Natural killer cell (primary cell): ENCODE measurements around the gene MDH2. TPM values are rescaled to one million over a fixed set of nuclear protein-coding genes. Genes with fewer than 3 reads are reported as not detected.
"Not testable (repeated sequence)": the region's sequence is repeated elsewhere in the genome, so short reads cannot be mapped to it uniquely, and the experiment has no call there.

Experiments
- ATAC-seq, 3 donors: fragments of 150-1000 bp in 2 of 3; fragments of 200-7000 bp in 1 of 3; cut with Tn5 transposase; 1 replicate in 1 of 3; 2 replicates in 2 of 3; pipeline ENCODE4 v1.10.0; 2021; ENCODE audit warnings: mild to moderate bottlenecking in 2 of 3, moderate library complexity in 2 of 3
- DNase-seq, 2 donors: peaks; one replicate each; pipeline versions ENCODE4 v3.0.0 to v3.0.0-alpha.2; 2013 to 2021; ENCODE audit warnings: mixed read lengths in 1 of 2
- H3K27ac ChIP-seq: one replicate; pipeline ENCODE4 v1.5.1; 2013; ENCODE audit warnings: mild to moderate bottlenecking, low read length
- H3K27me3 ChIP-seq: one replicate; pipeline ENCODE4 v1.6.1; 2013; ENCODE audit warnings: low read length; ENCODE audit not compliant: control insufficient read depth, insufficient read depth
- H3K36me3 ChIP-seq: one replicate; pipeline ENCODE4 v1.6.1; 2013; ENCODE audit warnings: low read length; ENCODE audit not compliant: control insufficient read depth, insufficient read depth
- H3K4me1 ChIP-seq: one replicate; pipeline ENCODE4 v1.6.1; 2013; ENCODE audit warnings: low read length; ENCODE audit not compliant: control insufficient read depth, insufficient read depth
- H3K4me3 ChIP-seq: one replicate; pipeline ENCODE4 v1.5.1; 2013; ENCODE audit warnings: low read length
- H3K9me3 ChIP-seq: one replicate; pipeline ENCODE4 v1.6.1; 2013; ENCODE audit warnings: low read length; ENCODE audit not compliant: control insufficient read depth, insufficient read depth
- H3K27ac Mint-ChIP-seq, 2 donors: one replicate each; pipeline ENCODE4 v1.8.0; 2022; ENCODE audit warnings: mild to moderate bottlenecking in 2 of 2, mixed read lengths in 2 of 2, moderate library complexity in 1 of 2
- H3K27me3 Mint-ChIP-seq, 2 donors: one replicate each; pipeline ENCODE4 v1.8.0; 2022; ENCODE audit warnings: low read depth in 2 of 2, mixed read lengths in 2 of 2
- H3K36me3 Mint-ChIP-seq: one replicate; pipeline ENCODE4 v1.8.0; 2022; ENCODE audit warnings: mixed read lengths
- H3K4me1 Mint-ChIP-seq, 2 donors: one replicate each; pipeline ENCODE4 v1.8.0; 2022; ENCODE audit warnings: mixed read lengths in 2 of 2
- H3K4me3 Mint-ChIP-seq: one replicate; pipeline ENCODE4 v1.8.0; 2022; ENCODE audit warnings: mild to moderate bottlenecking, moderate library complexity, mixed read lengths
- H3K9me3 Mint-ChIP-seq, 2 donors: one replicate each; pipeline ENCODE4 v1.8.0; 2022; ENCODE audit warnings: mixed read lengths in 2 of 2
- WGBS: methylation state at CpG from one replicate; pipeline ENCODE4 v1.1.7; 2013; ENCODE audit warnings: missing lambda C conversion rate; ENCODE audit not compliant: insufficient coverage; 5-methylcytosine and 5-hydroxymethylcytosine counted together
- intact Hi-C: fragments of 100-400 bp; cut with micrococcal nuclease; formaldehyde crosslinking; loops from one replicate; pipeline ENCODE4 v1.14.2; 2022
- total RNA-seq, 4 donors: library from RNA; stranded (reverse); fragments of 120-200 nt in 1 of 4; gene quantifications; one replicate each; pipeline versions ENCODE4 v1.2.3 to v1.2.4, GENCODE V29; 2013 to 2022
- TF ChIP-seq, protein P1 (sequence below): fragments of 200-600 bp; IDR thresholded peaks from one replicate; pipeline ENCODE4 v1.8.0; 2022; ENCODE audit warnings: antibody characterized with exemption

Gene MDH2
- total RNA-seq, 3 donors from 2014 or later (not counting 1 experiment from before 2014, with no cell fraction given) = 75.9 to 95.0 (median 93.9) TPM

DNA sequence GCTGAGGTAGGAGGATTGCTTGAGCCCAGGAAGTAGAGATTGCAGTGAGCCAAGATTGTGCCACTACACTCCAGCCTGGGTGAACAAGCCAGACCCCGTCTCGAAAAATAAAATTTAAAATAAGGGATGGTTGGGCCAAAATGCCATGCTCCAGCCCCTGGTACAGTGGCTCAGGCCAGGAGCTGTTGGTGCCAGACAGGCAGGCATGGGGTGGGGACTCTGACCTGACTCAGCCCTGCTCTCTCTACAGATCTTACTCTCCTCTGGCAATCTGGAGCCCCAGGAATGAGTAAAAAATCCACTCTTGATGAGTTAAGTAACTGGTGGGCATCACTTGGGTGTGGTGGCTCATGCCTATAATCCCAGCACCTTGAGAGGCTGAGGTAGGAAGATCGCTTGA, 45.1 kb upstream of the MDH2 start:
- H3K9me3 Mint-ChIP-seq = no peaks in the 10 kb centered on the region
- 94% methylated on average over 2 of the region's 3 CpGs for WGBS
- no peak for ATAC-seq

DNA sequence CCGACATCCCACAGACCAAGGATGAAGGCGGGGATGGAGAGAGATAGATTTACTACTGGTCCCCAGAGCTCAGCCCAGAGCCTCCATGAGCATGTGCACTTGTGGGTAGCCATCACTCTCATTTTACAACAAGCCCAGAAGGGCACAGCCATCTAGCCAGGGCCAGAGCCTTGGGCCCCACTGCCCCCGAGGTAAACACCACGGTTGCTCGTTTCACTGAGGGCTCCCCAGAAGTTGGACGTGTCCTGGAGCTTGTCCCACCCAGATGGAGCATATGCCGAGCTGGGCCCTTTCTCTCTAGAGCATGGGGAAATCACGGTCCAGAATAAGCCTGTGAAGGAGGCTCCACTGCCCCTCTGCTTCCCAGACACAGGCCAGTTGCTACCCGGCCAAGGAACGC, 44.6 kb upstream of the MDH2 start:
- peaks cover 3% of the 10 kb centered on the region for H3K4me1 ChIP-seq
- Mint-ChIP-seq H3K27me3 (no peaks in the 10 kb centered on the region), H3K4me1 (peaks cover 4% of the 10 kb centered on the region in 2 donors), H3K36me3 (no peaks in the 10 kb centered on the region), H3K9me3 (no peaks in the 10 kb centered on the region), H3K27ac (no peak overlapping the region), H3K4me3 (no peak overlapping the region)
- WGBS = over 99% methylated on average over 9 of the region's 10 CpGs
- ATAC-seq (no peak), DNase-seq (no peak)
- no peaks in the 10 kb centered on the region for H3K27me3 ChIP-seq
- TF ChIP-seq, protein P1, sequence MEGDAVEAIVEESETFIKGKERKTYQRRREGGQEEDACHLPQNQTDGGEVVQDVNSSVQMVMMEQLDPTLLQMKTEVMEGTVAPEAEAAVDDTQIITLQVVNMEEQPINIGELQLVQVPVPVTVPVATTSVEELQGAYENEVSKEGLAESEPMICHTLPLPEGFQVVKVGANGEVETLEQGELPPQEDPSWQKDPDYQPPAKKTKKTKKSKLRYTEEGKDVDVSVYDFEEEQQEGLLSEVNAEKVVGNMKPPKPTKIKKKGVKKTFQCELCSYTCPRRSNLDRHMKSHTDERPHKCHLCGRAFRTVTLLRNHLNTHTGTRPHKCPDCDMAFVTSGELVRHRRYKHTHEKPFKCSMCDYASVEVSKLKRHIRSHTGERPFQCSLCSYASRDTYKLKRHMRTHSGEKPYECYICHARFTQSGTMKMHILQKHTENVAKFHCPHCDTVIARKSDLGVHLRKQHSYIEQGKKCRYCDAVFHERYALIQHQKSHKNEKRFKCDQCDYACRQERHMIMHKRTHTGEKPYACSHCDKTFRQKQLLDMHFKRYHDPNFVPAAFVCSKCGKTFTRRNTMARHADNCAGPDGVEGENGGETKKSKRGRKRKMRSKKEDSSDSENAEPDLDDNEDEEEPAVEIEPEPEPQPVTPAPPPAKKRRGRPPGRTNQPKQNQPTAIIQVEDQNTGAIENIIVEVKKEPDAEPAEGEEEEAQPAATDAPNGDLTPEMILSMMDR = no peak
- H3K27ac ChIP-seq = no peak overlapping the region
- no peak overlapping the region for H3K4me3 ChIP-seq
- peaks cover 25% of the 10 kb centered on the region for H3K36me3 ChIP-seq
- no peaks in the 10 kb centered on the region for H3K9me3 ChIP-seq
- intact Hi-C loops = no loop called here

More for the DNA sequence above, 45.1 kb upstream of the MDH2 start:
- H3K27ac ChIP-seq = no peak overlapping the region
- H3K9me3 ChIP-seq = no peaks in the 10 kb centered on the region
- peaks cover 25% of the 10 kb centered on the region for H3K36me3 ChIP-seq
- no peak overlapping the region for H3K4me3 ChIP-seq
- no peaks in the 10 kb centered on the region for H3K4me1 ChIP-seq
- Mint-ChIP-seq H3K36me3 (no peaks in the 10 kb centered on the region), H3K4me1 (no peaks in the 10 kb centered on the region), H3K27ac (no peak overlapping the region), H3K27me3 (no peaks in the 10 kb centered on the region), H3K4me3 (no peak overlapping the region)
- TF ChIP-seq, protein P1 = no peak
- no peaks in the 10 kb centered on the region for H3K27me3 ChIP-seq
- intact Hi-C loops = no loop called here
- no peak for DNase-seq

DNA sequence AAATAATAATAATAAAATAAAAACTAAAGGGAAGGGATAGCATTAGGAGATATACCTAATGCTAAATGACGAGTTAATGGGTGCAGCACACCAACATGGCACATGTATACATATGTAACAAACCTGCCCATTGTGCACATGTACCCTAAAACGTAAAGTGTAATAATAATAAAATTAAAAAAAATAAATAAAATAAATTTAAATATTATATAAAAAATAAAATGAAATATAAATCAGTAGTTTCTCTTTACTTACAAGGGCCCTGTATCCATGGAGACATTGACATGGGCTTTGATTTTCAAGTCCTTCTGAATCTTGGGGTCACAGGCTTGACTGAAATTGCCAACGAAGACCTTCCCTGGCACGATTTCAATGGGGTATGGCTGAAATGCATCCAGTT, 42.9 kb upstream of the MDH2 start:
- peaks cover 25% of the 10 kb centered on the region for H3K36me3 ChIP-seq
- H3K36me3 Mint-ChIP-seq, DNase-seq, H3K9me3 Mint-ChIP-seq, H3K27ac ChIP-seq, H3K27me3 ChIP-seq, intact Hi-C loops, ATAC-seq, H3K4me3 ChIP-seq, H3K27me3 Mint-ChIP-seq, H3K4me3 Mint-ChIP-seq, H3K27ac Mint-ChIP-seq, H3K9me3 ChIP-seq: not testable (repeated sequence)
- WGBS = 70% methylated on average over 2 of the region's 4 CpGs
- H3K4me1 ChIP-seq = peaks cover 20% of the 10 kb centered on the region
- peaks cover 20% of the 10 kb centered on the region in 2 donors for H3K4me1 Mint-ChIP-seq

DNA sequence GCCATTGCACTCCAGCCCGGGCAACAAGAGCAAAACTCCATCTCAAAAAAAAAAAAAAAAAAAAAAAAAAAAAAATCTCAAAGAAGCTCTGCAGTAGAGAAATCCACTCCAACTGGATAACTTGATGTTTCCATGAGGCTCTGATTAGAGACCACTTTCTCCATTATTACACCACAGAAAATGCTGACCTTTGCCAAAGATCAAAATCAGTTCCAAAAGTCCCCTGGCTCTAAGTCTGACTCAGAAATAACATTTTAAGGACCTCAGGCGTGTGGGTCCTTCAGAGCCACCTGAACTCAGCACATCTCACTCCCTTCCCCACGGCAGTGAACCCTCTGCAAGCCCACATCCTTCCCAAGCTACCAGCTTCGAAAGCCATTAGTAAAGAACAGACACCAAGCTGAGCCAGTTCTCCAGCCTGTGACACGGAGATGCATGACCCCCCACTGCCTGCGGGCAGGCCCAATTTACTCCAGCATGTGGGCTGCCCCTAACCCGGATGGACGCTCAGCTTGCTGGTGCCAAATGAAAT, 39.7 kb upstream of the MDH2 start:
- H3K27me3 Mint-ChIP-seq = no peaks in the 10 kb centered on the region
- Histone ChIP-seq H3K27ac (peak overlapping the region; percentile 16), H3K4me1 (peaks cover 28% of the 10 kb centered on the region), H3K4me3 (no peak overlapping the region), H3K9me3 (no peaks in the 10 kb centered on the region), H3K27me3 (no peaks in the 10 kb centered on the region), H3K36me3 (peaks cover 16% of the 10 kb centered on the region)
- TF ChIP-seq, protein P1 = no peak
- peak in 1 of 2 donors; percentile 59 for DNase-seq
- WGBS = 51% methylated on average over 8 of the region's 8 CpGs
- H3K36me3 Mint-ChIP-seq = no peaks in the 10 kb centered on the region
- H3K4me3 Mint-ChIP-seq = peak overlapping the region; percentile 75
- intact Hi-C loops = no loop called here
- peak; percentile 43 to 61 (median 55) for ATAC-seq
- H3K27ac Mint-ChIP-seq = peak overlapping the region; percentile 82 to 91
- H3K9me3 Mint-ChIP-seq = no peaks in the 10 kb centered on the region
- peaks cover 22 to 24% of the 10 kb centered on the region in 2 donors for H3K4me1 Mint-ChIP-seq
